Stimulated activated CD8-positive, alpha-beta memory T cell treated with anti-CD3 and anti-CD28 coated beads, Interleukin-7, amount 100 ng/mL, for 1 hour (primary cell): ENCODE measurements around the gene SYT12.
"Not testable (repeated sequence)": the region's sequence is repeated elsewhere in the genome, so short reads cannot be mapped to it uniquely, and the experiment has no call there.

ENCODE experiments used
- DNase-seq, 2 donors: peaks; one replicate each; pipeline ENCODE4 v3.0.0-alpha.2; 2020; ENCODE audit warnings: low read depth in 2 of 2

The SYT12 gene

GRCh38 chr11:67022961-67023956 lies at the start of gene SYT12:
Gene SYT12, plus strand, starts transcription at chr11:67023134. Its CDS starts 7,011 bp downstream, at chr11:67030145.
- DNase-seq = no peak

DNA sequence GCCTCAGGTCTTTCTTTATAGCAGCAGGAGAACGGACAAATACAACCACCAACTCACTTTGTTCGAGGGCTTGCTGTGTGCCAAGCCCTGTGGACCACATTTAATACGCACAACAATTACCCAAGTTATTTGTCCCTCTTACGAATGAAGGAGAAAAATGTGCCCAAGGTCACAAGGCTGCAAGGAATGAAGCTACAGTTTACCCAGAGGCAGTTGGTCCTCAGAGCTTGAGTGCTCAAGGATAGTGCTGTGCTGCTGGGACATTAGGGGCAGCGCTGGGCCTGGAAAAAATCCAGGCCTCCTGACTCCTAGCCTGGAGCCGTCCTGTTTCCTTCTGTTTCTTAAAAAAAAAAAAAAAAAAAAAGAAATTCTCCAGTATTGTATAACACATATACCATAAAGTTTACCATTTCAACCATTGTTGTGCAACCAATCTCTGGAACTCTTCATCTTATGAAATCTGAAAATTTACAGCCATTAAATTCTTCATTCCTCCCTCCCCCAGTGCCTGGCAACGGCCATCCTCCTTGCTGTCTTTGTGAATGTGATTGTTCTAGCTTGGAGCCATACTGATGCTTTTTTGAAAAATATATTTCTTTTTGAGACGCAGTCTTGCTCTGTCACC lies 48.9 kb upstream of the SYT12 start:
- DNase-seq = no peak

DNA sequence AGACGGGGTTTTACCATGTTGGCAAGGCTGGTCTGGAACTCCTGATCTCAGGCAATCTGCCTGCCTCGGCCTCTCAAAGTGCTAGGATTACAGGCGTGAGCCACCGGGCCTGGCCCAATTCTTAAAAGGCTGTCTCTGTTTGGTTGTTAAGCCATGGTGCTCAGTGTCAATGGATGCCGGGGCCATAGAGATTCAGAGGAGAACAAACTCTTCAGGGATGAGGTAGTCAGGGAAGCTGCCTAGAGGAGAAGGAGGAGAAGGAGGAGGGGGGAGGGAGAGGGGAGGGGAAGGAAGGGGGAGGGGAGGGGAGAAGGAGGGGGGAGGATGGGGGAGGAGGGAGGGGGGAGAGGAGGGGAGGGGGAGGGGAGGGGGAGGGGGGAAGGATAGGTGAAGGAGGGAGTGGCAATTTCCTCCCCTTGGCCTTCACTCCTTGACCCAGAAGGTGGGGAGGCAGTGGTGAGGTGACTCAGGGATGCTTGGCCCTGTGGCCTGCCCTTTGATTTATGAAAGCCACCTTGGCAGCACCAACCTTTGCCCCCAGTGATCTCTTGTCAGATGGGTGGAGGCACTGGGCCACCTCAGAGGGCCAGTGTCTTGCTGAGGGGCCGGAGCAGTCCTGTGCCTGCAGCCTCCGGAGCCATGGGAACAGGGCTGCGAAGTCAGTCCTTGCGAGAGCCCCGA lies 48.1 kb upstream of the SYT12 start, which contains the start of gene C11orf86:
Gene C11orf86 (plus strand): TSS at position 581 of the 681 bp plus-strand sequence. CDS start 59 bp downstream, at position 640.
- no peak for DNase-seq

DNA sequence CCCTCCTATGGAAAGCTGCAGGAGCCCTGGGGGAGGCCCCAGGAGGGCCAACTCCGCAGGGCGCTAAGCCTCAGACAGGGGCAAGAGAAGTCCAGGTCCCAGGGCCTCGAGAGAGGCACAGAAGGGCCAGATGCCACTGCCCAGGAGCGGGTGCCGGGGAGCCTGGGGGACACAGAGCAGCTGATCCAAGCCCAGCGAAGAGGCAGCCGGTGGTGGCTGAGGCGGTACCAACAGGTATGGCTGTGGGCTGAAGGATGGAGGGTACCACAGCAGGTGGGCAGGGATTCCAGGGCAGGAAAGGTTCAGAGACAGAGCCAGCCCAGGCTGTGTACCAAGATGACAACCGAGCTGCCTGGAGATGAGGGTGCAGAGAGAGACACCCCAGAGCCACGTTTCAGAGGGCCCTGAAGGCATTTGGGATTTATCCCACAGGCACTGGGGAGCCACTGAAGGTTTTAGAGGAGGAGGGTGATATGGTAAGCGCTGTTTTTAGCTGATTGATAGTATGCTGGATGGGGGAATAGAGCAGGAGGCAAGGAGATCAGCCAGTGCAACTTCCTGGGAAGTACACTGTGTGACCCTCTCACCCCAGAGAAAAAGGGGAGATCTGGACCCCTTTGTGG lies 47.4 kb upstream of the SYT12 start:
- no peak for DNase-seq

DNA sequence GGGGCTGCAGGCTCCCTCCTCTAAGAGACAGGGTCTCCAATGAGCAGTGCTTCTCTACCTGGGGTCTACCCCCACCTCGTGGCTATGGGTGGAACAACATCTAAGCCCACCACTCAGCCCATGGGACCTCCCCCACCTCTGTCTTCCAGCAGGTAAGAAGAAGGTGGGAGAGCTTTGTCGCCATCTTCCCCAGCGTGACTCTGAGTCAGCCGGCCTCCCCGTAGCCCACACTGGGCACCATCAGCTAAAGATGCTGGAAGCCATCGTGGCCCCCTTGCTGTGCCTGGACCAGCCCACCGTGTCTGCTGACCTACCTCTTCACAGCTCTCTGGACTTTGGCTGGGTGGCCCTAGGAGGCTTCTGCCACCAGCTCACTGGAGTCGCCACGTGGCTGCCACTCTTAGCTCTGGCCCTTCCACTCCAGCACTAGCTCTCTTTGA lies 46.9 kb upstream of the SYT12 start:
- DNase-seq = no peak

DNA sequence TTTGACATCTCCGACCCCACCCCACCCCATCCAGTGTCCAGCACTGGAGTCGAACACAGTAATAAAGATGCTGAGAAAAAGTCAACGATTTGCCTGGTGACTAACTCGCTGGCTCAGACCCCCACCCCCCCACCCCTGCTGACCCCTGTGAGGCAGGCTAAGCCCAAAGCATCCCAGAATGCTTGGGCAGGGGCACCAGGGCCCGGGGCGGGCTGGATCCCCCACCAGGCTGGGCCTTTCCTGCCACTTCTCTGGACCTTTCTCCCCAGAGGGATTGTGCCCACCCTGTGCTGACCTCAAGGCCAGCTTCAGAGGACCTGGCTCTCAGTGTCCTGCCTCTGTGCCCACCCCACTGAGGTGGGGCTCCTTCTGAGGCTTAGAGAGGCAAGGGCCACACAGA lies 46.0 kb upstream of the SYT12 start:
- no peak for DNase-seq

DNA sequence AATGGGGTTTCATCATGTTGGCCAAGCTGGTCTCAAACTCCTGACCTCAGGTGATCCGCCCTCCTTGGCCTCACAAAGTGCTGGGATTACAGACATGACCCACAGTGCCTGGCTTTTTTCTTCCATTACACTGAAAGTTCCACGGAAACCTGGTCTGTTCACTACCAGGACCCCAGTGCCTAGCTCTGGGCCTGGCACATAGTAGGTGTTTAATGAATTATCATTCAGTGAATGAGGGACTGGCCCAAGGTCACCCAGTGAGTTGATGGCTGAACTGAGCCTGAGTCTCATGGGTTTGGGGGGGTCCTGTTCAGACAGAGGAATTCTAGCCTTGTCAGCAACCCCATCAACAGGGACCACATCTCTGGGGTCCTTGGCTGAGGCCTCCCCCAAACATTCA lies 44.7 kb upstream of the SYT12 start:
- DNase-seq = no peak

- no peak for DNase-seq
Observed at GRCh38 chr11:66978717-66979116, 44.2 kb upstream of the SYT12 start.

- DNase-seq = no peak
Observed at GRCh38 chr11:66979336-66979980, 43.5 kb upstream of the SYT12 start.

- DNase-seq = no peak
Observed at GRCh38 chr11:66981976-66982578, 40.9 kb upstream of the SYT12 start.

- no peak for DNase-seq
Observed at GRCh38 chr11:66983275-66983924, 39.5 kb upstream of the SYT12 start.

DNA sequence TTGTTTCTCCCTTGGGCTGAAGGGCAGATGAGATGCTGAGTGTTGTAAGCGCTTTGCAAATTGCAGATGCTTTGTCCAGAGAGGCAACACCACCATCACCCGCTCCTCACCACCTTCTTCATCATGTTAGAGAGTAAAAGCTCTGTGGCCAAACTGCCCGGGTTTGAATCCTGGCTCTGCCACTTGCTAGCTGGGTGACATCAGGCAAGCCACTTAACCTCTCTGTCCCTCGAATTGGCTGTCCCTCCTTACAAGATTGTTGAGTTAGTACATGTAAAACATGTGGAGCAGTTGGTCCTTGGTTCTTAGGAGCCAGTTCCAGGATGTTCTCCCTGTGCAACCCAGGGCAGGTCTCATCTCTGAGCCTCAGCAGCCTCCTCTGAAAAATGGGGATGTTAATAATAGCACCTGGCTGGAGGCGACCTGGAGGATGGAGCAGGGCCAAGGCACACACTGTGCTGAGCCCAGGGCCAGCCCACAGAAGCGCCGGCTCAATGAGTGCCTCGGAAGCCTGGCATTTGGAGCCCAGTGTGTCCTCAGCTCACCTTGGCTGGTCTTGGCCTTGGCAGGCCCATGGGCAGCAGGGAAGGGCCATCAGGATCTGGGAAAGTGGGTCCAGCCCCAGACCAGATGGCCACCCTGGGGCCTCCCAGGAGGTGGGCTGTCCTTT lies 37.3 kb upstream of the SYT12 start:
- no peak for DNase-seq

DNA sequence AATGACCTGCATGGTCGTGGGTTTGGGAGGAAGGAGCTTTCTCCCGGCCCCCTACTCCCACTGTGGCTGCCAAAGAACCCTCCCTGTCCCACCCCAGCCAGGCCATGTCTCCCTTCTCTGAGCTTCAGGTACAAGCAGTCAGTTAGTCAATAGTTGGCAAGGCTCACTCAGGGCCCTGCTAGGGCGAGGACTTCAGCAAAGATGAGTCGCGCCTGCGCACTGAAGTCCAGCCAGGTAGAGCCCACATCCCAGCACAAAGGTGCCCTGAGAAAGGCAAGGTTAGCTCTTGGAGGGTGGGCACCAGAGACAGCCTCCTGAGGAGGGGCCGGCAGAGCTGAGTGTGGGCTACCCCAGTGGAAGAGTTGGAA lies 36.8 kb upstream of the SYT12 start:
- DNase-seq = no peak

- no peak for DNase-seq
Observed at GRCh38 chr11:66987158-66987620, 35.7 kb upstream of the SYT12 start.

DNA sequence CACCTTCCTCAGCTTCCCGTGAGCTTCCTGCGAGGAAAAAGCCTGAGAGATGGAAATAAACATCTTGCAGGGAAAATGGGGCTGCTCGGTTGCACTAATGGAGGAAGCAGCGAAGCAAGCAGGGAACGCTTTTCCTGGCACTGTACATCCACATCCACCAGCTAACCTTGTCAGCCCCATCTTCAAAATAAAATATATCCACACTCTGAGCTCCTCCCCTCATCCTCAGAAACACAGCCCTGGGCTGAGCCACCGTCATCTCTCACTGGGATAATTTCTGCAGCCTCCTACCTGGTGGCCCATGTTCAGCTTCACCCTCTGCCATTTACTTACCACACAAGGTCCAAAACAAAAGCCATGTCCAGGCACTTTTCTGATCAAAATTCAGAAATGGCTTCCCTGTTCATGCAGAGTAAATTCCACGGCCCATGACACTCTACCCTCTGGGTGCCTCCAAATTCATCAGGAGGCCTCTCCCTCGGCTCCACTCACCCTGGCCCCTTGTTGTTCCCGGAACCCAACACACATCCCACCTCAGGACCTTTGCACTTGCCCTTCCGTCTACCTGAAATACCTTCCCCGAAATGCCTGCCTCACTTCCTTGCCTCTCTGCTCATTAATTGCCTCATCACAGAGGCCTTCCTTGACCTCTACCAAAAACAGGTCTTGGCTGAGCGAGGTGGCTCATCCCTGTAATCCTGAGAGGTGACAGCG lies 34.9 kb upstream of the SYT12 start:
- DNase-seq = no peak

DNA sequence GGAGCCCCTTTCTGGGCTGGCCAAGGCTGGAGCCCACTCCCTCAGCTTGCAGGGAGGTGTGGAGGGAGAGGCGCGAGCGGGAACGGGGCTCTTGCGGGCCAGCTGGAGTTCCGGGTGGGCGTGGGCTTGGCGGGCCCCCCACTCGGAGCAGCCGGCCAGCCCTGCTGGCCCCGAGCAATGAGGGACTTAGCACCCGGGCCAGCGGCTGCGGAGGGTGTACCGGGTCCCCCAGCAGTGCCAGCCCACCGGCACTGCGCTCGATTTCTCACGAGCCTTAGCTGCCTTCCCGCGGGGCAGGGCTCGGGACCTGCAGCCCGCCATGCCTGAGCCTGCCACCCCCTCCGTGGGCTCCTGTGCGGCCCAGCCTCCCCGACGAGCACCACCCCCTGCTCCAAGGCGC lies 34.2 kb upstream of the SYT12 start:
- not testable (repeated sequence) for DNase-seq

DNA sequence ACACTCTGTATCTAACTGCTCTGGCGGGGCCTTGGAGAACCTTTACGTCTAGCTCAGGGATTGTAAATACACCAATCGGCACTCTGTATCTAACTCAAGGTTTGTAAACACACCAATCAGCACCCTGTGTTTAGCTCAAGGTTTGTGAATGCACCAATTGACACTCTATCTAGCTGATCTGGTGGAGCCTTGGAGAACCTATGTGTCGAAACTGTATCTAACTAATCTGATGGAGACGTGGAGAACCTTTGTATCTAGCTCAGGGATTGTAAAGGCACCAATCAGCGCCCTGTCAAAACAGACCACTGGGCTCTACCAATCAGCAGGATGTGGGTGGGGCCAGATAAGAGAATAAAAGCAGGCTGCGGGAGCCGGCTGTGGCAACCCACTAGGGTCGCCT lies 33.6 kb upstream of the SYT12 start:
- not testable (repeated sequence) for DNase-seq

GRCh38 chr11:66992041-66992440 lies 30.9 kb upstream of the SYT12 start:
- no peak for DNase-seq
